Measurements from ENCODE around the gene ITPRID2.

ITPRID2 gene

DNA sequence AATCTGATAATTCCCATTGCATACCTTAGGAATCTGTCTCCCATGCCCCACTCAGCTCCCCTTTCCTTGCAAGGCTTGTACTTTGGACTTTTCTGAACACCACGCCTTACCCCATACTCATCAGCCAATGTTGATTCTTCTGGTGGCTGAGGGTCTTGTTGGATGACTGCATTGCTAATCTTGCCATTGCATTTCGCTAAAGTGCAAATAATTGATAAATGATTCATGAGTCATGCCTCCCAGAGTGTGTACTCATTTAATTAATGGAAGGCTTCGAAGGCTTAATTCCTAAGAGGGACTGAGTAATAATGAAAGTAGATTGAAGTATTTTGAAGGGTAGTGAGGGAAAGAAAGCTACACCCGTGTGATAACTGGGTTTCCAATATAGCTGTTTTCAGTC is 66.1 kb downstream of the ITPRID2 start:
- TF ChIP-seq, protein P1, sequence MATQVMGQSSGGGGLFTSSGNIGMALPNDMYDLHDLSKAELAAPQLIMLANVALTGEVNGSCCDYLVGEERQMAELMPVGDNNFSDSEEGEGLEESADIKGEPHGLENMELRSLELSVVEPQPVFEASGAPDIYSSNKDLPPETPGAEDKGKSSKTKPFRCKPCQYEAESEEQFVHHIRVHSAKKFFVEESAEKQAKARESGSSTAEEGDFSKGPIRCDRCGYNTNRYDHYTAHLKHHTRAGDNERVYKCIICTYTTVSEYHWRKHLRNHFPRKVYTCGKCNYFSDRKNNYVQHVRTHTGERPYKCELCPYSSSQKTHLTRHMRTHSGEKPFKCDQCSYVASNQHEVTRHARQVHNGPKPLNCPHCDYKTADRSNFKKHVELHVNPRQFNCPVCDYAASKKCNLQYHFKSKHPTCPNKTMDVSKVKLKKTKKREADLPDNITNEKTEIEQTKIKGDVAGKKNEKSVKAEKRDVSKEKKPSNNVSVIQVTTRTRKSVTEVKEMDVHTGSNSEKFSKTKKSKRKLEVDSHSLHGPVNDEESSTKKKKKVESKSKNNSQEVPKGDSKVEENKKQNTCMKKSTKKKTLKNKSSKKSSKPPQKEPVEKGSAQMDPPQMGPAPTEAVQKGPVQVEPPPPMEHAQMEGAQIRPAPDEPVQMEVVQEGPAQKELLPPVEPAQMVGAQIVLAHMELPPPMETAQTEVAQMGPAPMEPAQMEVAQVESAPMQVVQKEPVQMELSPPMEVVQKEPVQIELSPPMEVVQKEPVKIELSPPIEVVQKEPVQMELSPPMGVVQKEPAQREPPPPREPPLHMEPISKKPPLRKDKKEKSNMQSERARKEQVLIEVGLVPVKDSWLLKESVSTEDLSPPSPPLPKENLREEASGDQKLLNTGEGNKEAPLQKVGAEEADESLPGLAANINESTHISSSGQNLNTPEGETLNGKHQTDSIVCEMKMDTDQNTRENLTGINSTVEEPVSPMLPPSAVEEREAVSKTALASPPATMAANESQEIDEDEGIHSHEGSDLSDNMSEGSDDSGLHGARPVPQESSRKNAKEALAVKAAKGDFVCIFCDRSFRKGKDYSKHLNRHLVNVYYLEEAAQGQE (IDR thresholded peaks at IDR 0.05; ENCODE audit: insufficient read depth in 1 of 2, low read depth in 2 of 2, low read length in 2 of 2): no peak
- no peak for TF ChIP-seq POLR2AphosphoS5 (IDR thresholded peaks at IDR 0.05; ENCODE audit: low read depth, low read length)
- TF ChIP-seq TAF1 (IDR thresholded peaks at IDR 0.05; ENCODE audit: borderline replicate concordance, insufficient read depth, low read length): no peak
- TF ChIP-seq FOXP2 (optimal IDR thresholded peaks at IDR 0.05; ENCODE audit: borderline replicate concordance, extremely low read depth, extremely low read length, insufficient read depth): no peak
- no peak for TF ChIP-seq SIN3A (IDR thresholded peaks at IDR 0.05; ENCODE audit: borderline replicate concordance, insufficient read depth, low read length)

DNA sequence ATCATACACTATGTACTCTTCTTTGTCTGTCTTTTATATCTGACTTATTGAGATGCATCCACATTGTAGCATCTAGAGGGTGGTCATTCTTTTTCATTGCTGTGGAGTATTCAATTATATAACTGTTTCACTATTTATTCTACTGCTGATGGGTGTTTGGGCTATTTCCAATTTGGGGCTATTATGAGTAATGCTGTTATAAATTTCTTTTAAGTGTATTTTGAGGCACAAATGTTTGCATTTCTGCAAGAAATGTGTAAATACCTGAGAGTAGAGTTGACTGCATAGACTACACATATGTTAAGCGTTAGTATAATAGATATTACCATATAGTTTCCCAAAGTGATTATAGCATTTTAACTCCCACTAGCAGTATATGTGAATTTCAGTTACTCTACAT is 67.2 kb downstream of the ITPRID2 start:
- TF ChIP-seq, protein P1 (IDR thresholded peaks at IDR 0.05; ENCODE audit: insufficient read depth in 1 of 2, low read depth in 2 of 2, low read length in 2 of 2): no peak
- TF ChIP-seq SIN3A (IDR thresholded peaks at IDR 0.05; ENCODE audit: borderline replicate concordance, insufficient read depth, low read length) (no peak), FOXP2 (optimal IDR thresholded peaks at IDR 0.05; ENCODE audit: borderline replicate concordance, extremely low read depth, extremely low read length, insufficient read depth) (no peak), POLR2AphosphoS5 (IDR thresholded peaks at IDR 0.05; ENCODE audit: low read depth, low read length) (no peak), TAF1 (IDR thresholded peaks at IDR 0.05; ENCODE audit: borderline replicate concordance, insufficient read depth, low read length) (no peak)

DNA sequence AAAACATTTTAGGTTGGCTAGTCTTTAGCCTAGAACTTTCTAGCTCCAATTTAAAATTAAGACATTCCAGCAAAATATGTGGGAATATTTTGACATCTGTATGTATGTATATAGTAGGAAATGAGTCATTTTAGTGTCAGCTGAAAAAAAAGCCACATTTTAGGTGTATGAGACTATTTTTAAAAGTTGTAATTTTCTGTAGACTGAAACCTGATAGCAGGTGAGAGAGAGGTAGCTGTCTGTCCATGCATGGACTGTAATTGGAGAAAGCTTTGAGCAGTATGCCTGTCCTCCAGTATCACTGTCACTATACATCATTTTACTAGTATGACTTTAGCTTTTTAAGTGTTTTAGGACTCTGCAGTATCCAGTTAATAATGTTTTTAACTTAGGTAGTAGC is 68.0 kb downstream of the ITPRID2 start:
- TF ChIP-seq, protein P1 (IDR thresholded peaks at IDR 0.05; ENCODE audit: insufficient read depth in 1 of 2, low read depth in 2 of 2, low read length in 2 of 2): no peak
- TF ChIP-seq POLR2AphosphoS5 (IDR thresholded peaks at IDR 0.05; ENCODE audit: low read depth, low read length) (no peak), SIN3A (IDR thresholded peaks at IDR 0.05; ENCODE audit: borderline replicate concordance, insufficient read depth, low read length) (no peak), FOXP2 (optimal IDR thresholded peaks at IDR 0.05; ENCODE audit: borderline replicate concordance, extremely low read depth, extremely low read length, insufficient read depth) (no peak), TAF1 (IDR thresholded peaks at IDR 0.05; ENCODE audit: borderline replicate concordance, insufficient read depth, low read length) (no peak)

DNA sequence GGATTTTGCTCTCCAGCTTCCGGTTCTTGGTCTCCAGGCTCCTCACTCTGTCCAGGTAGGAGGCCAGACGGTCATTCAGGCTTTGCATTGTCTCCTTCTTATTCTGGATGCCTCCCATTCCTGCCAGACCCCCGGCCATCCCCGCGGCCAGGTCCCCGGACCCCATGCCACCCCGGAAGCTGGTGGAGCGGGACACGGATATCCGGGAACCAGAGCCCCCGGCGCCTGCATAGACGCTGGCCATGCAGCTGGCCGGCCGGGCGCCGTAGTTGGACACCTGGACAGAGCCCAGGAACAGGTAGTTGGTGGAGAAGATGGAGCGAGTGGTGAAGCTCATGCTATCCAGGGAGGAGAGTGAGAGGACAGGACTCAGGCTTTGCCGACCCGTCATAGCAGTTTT is 70.6 kb downstream of the ITPRID2 start:
- TF ChIP-seq, protein P1 (IDR thresholded peaks at IDR 0.05; ENCODE audit: insufficient read depth in 1 of 2, low read depth in 2 of 2, low read length in 2 of 2): no peak
- TF ChIP-seq TAF1 (IDR thresholded peaks at IDR 0.05; ENCODE audit: borderline replicate concordance, insufficient read depth, low read length) (no peak), POLR2AphosphoS5 (IDR thresholded peaks at IDR 0.05; ENCODE audit: low read depth, low read length) (no peak), FOXP2 (optimal IDR thresholded peaks at IDR 0.05; ENCODE audit: borderline replicate concordance, extremely low read depth, extremely low read length, insufficient read depth) (no peak), SIN3A (IDR thresholded peaks at IDR 0.05; ENCODE audit: borderline replicate concordance, insufficient read depth, low read length) (no peak)

All from PFSK-1 (cell line).